HG02981 (cell line): ENCODE measurements around the gene HDAC8.

ENCODE experiments used
- ATAC-seq: cut with Tn5 transposase; IDR thresholded peaks from one replicate; pipeline ENCODE4 v1.9.1; 2021; ENCODE audit warnings: mild to moderate bottlenecking, moderate library complexity; ENCODE audit not compliant: unreplicated experiment

HDAC8 gene

GRCh38 chrX:72301781-72302180, 270.9 kb downstream of the HDAC8 start:
- no peak for ATAC-seq

- ATAC-seq: no peak
Observed at GRCh38 chrX:72299891-72300630, 272.6 kb downstream of the HDAC8 start.

GRCh38 chrX:72297953-72298730, 274.5 kb downstream of the HDAC8 start:
- ATAC-seq: no peak

- no peak for ATAC-seq
Observed at GRCh38 chrX:72296991-72297390, 275.7 kb downstream of the HDAC8 start.

- ATAC-seq: no peak
Observed at GRCh38 chrX:72295745-72296144, 276.9 kb downstream of the HDAC8 start.

- no peak for ATAC-seq
Observed at GRCh38 chrX:72294497-72294896, 278.1 kb downstream of the HDAC8 start.

GRCh38 chrX:72282302-72282701, 290.3 kb downstream of the HDAC8 start:
- ATAC-seq: no peak

GRCh38 chrX:72280321-72280845, 292.3 kb downstream of the HDAC8 start:
- no peak for ATAC-seq
